HG03469 (cell line): Measurements from ENCODE around the gene PATJ.

Experiments
- ATAC-seq: cut with Tn5 transposase; IDR thresholded peaks from one replicate; pipeline ENCODE4 v1.9.1; 2021; ENCODE audit warnings: mild to moderate bottlenecking, moderate library complexity, moderate number of reproducible peaks; ENCODE audit not compliant: unreplicated experiment

Gene PATJ

DNA sequence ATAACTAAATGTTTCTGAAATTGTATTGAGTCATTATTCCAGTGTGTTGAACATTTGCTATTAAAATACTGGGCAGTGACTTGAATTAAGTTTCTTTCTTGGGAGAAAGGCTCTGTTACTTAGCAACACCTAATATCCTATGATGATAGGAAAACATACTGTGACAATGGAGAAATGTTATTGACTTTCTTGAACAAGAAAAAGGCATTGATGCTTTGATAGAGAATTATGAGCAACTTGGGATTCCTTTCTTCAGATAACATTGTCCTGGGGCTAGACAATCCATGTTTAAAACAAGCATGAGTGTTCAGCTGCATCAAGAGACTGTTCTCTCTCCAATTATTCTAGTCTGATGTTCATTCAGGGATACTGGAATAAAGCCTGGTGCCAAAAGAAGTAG lies 236.5 kb downstream of the PATJ start:
- no peak for ATAC-seq

DNA sequence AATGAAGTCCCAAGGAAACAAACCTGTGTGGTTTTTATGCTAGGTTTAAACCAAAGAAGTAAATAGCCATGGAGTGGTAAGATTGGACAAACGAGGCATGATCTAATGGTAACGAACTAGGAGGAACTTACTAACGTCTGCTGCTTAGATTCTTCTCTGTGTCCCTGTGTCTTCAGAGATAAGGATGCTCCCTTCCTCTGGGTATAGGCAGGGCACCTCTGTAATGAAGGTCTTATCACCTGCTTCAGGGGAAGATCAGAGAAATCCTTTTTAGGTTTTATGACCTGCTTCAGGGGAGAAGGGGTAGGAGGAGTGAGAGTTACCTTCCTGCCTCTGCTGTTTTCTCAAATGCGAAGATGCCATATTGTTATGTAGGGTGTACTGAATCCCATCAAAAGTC lies 237.4 kb downstream of the PATJ start:
- ATAC-seq = no peak

DNA sequence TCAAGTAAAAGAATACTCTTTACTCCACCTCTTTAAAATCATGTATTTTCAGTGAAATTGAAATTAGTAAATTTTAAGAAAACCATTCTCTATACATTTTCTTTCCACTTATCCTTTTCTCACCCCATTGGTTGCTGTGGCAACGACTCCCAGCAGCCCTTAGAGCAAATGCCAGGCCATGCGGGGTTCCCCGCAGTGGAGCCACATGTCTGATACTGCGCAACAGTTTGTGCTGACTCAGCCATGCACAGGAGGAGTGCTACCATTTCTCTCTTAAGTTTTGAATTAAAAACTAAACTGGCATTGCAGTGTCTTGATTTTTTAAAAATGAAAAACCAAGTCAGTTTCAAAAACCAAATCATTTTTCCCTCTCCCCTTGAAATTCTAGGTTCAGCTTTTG lies 238.3 kb downstream of the PATJ start:
- no peak for ATAC-seq

DNA sequence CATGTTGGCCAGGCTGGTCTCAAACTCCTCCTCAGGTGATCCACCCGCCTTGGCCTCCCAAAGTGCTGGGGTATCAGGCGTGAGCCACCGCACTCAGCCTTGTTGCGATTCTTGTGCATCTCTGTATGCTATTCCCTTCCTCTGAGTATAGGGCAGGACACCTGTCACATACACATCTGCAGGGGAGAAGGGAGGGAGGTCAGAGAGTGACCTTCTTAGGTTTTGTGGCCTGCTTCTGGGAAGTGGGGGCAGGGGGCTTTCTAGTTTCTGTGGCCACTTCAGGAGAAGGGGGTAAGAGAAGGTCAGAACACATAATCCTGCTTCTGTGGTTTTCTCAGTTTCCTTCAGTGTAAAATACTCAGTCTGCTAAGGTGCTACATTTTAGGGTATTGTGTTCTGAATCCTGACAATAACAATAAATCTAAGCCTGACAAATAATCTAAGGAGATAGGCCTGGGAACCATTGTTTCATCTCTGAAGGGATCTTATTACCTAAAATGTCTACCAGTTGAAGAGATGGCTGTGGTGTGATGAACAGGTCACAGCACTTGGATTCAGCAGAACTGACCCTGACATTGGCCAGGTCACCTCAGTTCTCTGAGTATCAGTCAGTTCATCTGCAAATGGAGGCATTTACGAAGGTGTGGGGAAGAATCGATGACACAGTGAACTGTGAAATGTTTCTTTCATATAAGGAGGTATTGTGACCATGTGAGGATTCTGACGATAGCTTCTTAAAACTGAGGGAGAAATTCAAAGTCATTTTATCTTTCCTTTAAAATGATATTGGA lies 239.8 kb downstream of the PATJ start:
- ATAC-seq = no peak

DNA sequence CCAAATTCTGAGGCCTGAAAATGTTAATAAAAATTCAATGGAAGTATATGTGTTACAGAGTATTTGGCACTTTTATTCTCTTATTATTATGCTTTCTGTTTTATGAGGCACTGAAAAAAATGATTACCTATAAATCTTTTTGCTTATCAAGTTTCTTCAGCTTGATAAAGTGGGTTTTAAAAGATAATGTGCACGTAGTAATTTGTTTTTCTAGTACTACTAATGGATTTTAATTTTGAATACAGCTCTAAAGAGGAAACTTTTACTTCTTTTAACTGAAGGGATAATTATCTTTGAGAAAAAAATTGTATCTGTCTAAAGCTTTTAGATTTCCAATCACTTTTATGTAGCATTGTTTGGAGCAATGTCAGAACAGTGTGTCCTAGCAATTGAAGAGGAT lies 241.0 kb downstream of the PATJ start:
- no peak for ATAC-seq

DNA sequence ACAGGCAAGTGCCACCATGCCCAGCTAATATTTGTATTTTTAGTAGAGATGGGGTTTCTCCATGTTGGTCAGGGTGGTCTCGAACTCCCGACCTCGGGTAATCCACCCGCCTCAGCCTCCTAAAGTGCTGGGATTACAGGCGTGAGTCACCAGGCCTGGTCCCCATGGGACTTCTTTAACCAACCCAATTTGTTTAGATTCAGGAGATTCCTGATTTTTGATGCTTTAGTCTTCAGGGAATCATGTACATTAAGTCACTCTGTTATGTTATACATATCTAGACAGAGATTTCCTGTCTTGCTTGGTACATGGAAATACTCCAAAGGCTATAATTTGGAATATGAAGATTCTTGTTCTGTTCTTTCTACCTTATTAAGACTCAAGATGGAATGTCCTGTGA lies 250.0 kb downstream of the PATJ start:
- ATAC-seq = no peak

DNA sequence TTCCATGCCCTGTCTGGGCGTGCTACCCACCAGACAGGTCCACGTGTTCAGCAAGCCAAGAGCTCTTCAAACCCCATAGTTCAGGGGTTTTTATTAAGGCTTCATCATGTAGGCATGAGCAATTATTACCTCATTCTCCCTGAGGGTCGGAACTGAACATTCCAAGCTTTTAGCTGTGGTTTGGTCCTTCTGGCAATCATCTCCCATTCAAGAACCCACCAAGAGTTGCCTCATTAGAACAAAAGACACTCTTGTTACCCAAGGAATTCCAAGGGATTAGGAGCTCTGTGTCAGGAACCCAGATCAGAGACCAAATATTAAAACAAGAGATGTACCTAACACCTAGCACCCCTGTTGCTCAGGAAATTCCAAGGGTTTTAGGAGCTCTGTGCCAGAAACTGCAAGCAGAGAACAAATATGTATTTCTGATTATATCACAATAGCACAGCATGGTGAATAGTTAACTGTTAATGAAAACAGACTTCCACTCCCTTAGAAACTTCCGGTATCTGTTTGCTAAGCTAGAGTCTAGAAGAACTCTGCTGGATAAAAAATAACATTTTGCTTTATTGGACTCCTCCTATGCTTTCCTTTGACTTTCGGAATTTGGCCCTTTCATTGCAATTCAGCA lies 251.2 kb downstream of the PATJ start:
- ATAC-seq = no peak

DNA sequence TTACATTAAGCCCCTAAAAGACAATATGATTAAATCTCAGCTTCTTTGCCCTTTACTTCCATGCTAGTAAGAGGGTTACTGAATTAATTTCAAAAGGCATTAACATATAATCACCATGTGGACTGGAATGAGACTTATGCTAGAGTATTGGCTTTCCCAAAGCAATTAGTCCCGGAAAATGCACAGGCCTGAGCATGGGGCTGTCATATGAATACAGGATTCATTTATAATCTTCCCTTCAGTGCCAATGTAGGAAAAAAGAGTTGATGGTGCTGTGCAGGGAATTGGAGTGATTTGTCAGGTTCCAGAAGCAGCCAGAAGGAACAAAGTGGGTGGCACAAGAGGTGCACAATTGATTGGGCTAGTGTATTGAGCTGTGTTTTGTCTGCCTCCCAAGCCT lies 253.4 kb downstream of the PATJ start:
- ATAC-seq = no peak

DNA sequence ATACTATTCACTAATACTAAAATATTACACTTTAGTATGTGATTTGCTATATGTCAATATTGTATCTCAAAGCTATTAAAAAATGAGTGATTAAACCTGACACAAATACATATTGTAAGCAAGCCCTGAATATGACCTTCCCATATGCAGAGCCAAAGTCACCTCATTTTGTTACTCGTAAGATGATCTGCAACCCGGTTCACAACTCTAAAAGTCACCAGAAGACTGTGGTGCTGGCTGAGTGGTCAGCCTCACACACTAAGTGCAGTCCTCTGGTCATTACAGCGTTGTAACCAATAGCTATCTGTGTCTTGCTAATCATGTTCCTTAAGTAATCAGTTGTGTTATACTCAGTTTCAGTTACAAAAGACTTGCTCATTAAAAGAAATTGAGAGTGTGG lies 254.8 kb downstream of the PATJ start:
- no peak for ATAC-seq

DNA sequence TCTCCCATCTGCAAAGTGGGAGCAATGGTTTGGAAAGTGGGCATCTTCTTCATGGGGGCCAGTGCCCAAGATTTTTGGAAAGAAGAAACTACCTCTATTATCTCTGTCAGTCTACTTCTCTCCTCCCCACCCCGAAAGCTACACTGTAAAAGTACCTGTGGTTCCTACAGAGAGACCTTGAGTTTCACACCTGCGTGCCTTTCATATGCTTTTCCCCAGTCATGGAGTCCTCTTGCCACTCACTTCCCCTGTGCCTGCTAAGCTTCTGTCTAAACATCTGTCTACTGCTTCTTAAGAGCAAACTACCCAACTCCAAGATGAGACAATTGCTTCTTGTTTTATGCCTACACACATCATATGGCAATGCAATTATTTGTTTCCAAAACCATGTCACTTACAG lies 261.5 kb downstream of the PATJ start:
- no peak for ATAC-seq

DNA sequence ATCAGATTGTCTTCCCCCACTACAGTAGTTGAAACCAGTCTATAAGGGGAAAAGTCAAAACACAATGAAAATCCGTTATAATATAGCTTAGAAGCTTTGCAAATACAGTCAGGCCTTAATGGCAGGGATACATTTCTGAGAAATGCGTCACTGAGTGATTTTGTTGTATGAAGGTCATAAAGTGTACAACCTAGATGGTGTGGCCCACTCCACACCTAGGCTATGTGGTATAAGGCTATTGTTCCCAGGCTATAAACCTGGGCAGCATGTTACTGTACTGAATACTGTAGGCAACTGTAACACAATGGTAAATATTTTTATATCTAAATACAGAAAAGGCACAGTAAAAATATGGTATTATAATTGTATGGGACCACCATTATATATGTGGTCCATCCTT lies 264.4 kb downstream of the PATJ start:
- no peak for ATAC-seq

DNA sequence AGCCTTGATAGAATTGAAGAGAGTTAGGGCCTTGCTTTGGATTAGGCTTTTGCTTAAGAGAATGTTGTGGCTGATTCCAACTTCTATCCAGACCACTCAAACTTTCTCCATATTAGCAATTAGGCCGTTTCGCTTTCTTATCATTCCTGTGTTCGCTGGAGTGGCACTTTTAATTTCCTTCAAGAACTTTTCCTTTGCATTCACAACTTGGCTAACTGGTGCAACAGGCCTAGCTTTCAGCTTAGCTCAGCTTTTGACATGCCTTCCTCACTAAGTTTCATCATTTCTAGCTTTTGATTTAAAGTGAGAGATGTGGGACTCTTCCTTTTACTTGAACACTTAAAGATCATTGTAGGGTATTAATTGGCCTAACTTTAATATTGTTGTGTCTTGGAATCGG lies 268.7 kb downstream of the PATJ start:
- ATAC-seq = no peak

DNA sequence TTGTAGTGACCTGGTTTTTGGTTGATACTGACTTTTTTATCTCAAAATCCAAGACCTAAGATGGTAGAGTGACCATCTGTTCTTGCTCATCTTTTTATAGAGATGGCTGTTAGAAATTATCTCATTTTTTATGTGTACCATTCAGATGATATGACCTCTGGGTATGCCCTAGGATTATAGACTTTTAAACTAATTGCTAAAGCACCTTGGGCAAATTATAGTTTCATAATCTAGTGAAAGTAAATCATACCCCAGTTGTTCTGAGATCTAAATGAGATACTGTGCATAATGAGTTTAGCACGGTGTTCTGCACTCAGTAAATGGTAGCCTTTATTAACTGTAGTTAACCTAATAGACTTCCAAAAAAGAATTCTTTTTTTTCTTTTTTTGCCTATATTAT lies 269.8 kb downstream of the PATJ start:
- no peak for ATAC-seq

DNA sequence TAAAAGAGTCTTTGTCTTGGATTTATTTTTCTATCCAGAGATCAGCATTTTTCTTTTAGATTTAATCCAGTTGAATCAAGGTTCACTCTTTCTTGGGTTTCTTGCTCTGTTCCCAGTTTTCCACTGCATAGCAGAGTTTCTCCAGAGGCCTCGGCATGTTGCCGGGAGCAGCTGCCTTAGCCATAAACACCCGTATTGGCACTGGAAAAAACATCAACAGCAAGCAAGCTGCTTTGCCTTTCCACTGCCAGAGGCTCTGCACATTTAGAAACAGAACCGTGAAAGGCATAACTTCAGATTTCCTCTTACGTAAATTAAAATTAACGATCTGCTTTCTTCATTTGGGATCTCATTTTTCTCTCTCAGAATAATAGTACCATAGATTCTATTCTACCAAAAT lies 270.6 kb downstream of the PATJ start:
- ATAC-seq = no peak

DNA sequence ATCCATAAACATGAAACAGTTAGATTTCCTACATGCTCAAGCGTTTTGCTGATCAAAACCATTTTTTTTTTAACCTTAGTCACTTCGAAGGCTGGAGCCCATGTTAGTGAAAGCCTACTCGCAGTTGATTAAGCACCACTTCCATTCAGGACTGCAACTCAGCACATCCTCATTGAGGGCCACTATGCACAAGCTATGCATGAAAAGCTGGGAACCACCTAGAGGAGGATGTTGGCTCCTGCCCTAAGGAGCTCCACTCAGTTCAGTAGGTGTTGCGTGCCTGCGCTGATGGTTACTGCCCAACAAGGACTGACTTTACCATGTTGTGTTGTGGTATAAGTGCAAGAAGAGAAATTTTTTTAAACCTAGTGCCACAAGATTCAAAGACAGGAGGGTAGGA lies 271.0 kb downstream of the PATJ start:
- no peak for ATAC-seq

DNA sequence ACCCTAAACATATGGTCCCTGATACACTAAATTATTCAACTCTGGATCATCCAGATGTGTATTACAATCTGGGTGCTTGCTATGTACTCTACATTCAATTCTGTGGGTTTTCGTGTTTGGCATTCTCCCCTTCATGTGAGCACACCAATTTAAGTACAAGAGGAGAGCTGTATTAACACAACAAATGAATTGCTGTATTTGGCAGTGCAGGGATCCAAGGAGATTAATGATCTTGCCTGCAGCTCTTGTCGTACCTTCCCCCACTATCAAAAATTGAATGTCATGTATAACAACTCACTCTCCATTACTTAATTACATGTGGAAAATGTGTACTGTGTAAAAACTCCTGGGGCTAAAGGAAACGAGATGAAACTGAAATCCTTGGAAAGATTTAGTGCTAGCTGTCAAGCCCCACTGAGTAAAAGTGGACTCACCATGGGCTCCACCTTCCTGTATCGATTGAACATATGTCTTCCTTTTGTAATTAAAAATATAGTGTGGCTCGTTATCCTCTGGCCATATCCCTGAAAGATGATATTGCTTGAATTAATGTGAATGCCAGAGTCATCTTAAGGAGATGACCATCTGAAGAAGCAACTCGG lies 280.2 kb downstream of the PATJ start:
- ATAC-seq = no peak

DNA sequence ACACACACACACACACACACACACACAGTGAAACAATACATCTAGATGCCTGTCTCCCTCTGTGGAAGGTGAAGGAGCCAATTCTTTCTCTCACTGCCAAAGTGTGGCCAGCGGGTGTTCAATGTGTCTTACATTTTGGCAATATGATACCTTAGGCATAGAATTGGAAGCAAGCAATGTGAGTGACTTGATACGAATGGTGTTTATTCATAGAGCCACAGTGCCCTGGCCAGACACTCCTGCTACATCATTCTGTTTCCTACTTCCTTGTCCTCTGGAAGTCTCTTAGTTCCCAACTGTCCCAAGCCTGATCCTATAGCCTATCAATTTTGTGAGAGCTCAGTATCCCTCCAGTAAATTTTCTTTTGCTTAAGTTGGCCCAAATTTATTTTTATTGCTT lies 282.4 kb downstream of the PATJ start:
- no peak for ATAC-seq

DNA sequence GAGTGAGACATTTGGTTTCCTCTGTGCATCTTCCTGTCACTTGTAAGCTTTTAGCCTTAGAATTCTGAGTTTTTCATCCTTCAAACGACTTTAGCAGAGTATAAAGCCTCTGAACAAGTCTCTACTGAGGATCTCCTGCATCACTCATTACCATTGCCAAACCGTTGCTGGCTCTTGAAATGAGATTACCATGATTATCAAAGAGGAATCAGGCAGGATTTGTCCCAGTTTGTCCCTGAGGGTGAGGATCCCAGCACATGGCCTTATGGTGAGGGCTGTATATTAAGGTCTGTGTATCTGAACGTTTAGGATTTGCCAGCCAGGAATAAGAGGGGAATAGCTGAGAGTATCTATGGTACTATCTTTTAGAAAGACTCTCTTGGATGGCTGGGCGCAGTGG lies 282.9 kb downstream of the PATJ start:
- ATAC-seq = no peak

DNA sequence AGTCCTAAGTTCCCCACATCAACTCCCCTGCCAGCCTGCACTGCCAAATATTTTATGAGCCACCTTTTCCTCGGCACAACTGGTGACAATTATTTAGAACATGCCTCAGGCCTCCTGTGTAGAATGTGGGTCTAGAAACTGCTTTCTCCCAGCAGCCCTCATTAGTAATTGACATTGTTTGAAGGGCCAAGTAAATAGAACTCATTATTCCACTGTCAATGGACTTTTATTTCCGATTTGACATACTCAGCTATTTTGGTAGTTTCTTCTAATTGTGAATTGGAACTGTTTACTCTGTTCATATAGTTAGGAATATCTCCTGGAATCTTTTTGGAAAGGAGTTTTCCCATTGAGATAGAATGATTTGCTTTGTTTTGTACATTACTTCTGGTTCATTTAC lies 283.6 kb downstream of the PATJ start:
- ATAC-seq = no peak

DNA sequence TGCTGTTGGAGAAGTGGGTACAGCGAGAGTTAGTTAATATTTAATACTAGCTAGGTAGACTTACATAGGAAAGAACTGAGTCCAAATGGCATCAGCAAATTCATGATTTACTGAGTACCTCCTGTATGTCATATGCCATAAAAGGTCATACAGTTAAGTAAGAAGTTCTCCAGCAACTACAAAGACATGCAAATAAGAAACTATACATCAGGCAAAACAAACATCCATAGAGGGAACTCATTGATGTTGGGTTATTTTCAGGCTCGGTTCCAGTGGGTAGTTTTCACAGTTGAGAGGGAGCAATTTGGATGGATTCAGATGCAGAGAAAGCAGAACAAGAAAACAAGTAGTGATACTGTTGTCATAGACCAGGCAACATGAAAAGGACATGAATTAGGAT lies 287.4 kb downstream of the PATJ start:
- no peak for ATAC-seq

DNA sequence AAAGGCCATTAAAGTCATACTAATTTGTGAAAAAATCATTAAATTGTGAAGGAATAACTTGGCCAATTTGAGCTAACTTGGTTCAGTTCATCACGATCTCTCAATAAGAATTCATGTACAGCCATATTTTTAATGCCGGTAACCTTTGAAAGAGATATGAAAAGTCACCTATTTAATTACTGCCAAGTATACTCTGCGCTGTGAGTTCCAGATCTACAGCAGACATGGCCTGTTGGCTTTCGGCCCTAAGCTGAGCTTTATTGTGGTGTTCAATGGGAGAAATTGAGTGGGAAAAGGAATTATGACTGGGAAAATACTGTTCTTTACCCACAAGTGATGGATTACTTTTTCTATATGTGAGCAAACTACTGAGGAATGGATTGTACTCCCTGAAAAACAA lies 292.5 kb downstream of the PATJ start:
- ATAC-seq = no peak

DNA sequence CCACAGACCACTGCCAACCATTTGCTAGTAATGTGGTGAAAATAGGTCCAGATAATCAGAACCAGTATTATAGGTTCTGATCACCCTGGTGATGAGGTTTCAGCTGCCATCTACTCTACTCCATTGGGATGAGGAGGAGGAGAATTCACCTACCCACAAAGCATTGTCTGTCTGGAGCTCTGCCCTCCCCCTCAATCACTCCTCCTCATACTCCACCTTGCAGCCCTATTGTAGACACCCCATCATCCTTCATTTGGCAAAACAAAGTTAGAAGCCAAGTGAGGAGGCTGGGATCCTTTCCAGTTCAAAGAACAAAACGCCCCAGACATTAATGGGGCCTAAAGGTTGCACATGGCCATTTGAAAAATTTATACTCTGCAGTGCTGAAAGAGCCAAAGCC lies 295.0 kb downstream of the PATJ start:
- ATAC-seq = no peak
